Natural killer cell treated with Interleukin-12 subunit alpha and Interleukin-12 subunit beta and Interleukin-15 and Interleukin-18, amount 100 ng/mL, for 72 hours (primary cell): ENCODE results near the gene DNAJA2. TPM values are rescaled to one million over a fixed set of nuclear protein-coding genes. Genes with fewer than 3 reads are reported as not detected.
A peak's percentile ranks its signal among the peaks of the same experiment; 100 is the strongest.
"Not testable (repeated sequence)": the region's sequence is repeated elsewhere in the genome, so short reads cannot be mapped to it uniquely, and the experiment has no call there.

Source experiments
- ATAC-seq, 2 donors: fragments of 150-1000 bp; cut with Tn5 transposase in 1 of 2; sonication (Bioruptor Pico), chemical (Tn5 transposase) in 1 of 2; 2 replicates each; pipeline ENCODE4 v1.10.0; 2021
- DNase-seq: peaks from one replicate; pipeline ENCODE4 v3.0.0; 2022; ENCODE audit warnings: low spot score
- H3K27ac Mint-ChIP-seq, 2 donors: 1 replicate in 1 of 2; 2 replicates in 1 of 2; pipeline ENCODE4 v1.8.0; 2022; ENCODE audit warnings: mixed read lengths in 2 of 2, mild to moderate bottlenecking in 1 of 2, moderate library complexity in 1 of 2
- H3K27me3 Mint-ChIP-seq, 2 donors: 1 replicate in 1 of 2; 2 replicates in 1 of 2; pipeline ENCODE4 v1.8.0; 2022; ENCODE audit warnings: mixed read lengths in 2 of 2
- H3K36me3 Mint-ChIP-seq: one replicate; pipeline ENCODE4 v1.8.0; 2022; ENCODE audit warnings: mixed read lengths
- H3K4me1 Mint-ChIP-seq, 2 donors: 1 replicate in 1 of 2; 2 replicates in 1 of 2; pipeline ENCODE4 v1.8.0; 2022; ENCODE audit warnings: low read depth in 2 of 2, mixed read lengths in 2 of 2, mild to moderate bottlenecking in 1 of 2
- H3K4me3 Mint-ChIP-seq: one replicate; pipeline ENCODE4 v1.8.0; 2022; ENCODE audit warnings: mixed read lengths
- H3K9me3 Mint-ChIP-seq: 2 replicates; pipeline ENCODE4 v1.8.0; 2022; ENCODE audit warnings: mixed read lengths
- total RNA-seq, 2 donors: library from RNA; stranded (reverse); gene quantifications; one replicate each; pipeline ENCODE4 v1.2.3, GENCODE V29; 2022

DNAJA2 gene
- total RNA-seq, 2 donors from 2014 or later = 54.0 to 58.4 TPM

- peaks cover 31% of the 10 kb centered on the region for H3K36me3 Mint-ChIP-seq
- H3K27me3 Mint-ChIP-seq = no peaks in the 10 kb centered on the region
- peak overlapping the region in 1 of 2 donors; percentile 66 for H3K27ac Mint-ChIP-seq
- peaks cover 28 to 29% of the 10 kb centered on the region in 2 donors for H3K4me1 Mint-ChIP-seq
- H3K9me3 Mint-ChIP-seq = no peaks in the 10 kb centered on the region
- ATAC-seq (no peak), DNase-seq (no peak)
- H3K4me3 Mint-ChIP-seq = no peak overlapping the region
These were observed 5.4 kb downstream of the DNAJA2 start for GRCh38 chr16:46968063-46968435.

GRCh38 chr16:46962629-46963028 is 10.8 kb downstream of the DNAJA2 start:
- Mint-ChIP-seq H3K27ac (peak overlapping the region; percentile 49 to 70), H3K4me1 (peaks cover 28 to 32% of the 10 kb centered on the region in 2 donors), H3K4me3 (peak overlapping the region; percentile 15), H3K9me3 (no peaks in the 10 kb centered on the region), H3K27me3 (no peaks in the 10 kb centered on the region), H3K36me3 (peaks cover 44% of the 10 kb centered on the region)
- DNase-seq (no peak), ATAC-seq (no peak)

- no peak for DNase-seq
- H3K27ac Mint-ChIP-seq = peak overlapping the region; percentile 49 to 70
- H3K9me3 Mint-ChIP-seq = no peaks in the 10 kb centered on the region
- peaks cover 43% of the 10 kb centered on the region for H3K36me3 Mint-ChIP-seq
- peak overlapping the region; percentile 15 for H3K4me3 Mint-ChIP-seq
- H3K27me3 Mint-ChIP-seq = no peaks in the 10 kb centered on the region
- ATAC-seq = peak in 1 of 2 donors; percentile 93
- H3K4me1 Mint-ChIP-seq = peaks cover 24 to 26% of the 10 kb centered on the region in 2 donors
These were observed 11.8 kb downstream of the DNAJA2 start for GRCh38 chr16:46961373-46962353.

GRCh38 chr16:46954562-46954961 is 18.9 kb downstream of the DNAJA2 start:
- Mint-ChIP-seq H3K4me3 (no peak overlapping the region), H3K36me3 (peaks cover 22% of the 10 kb centered on the region), H3K27me3 (no peaks in the 10 kb centered on the region), H3K4me1 (peaks cover 2 to 6% of the 10 kb centered on the region in 2 donors), H3K27ac (no peak overlapping the region), H3K9me3 (no peaks in the 10 kb centered on the region)
- DNase-seq = no peak
- ATAC-seq = no peak

GRCh38 chr16:46950009-46950408 is 23.5 kb downstream of the DNAJA2 start:
- H3K36me3 Mint-ChIP-seq = peaks cover 5% of the 10 kb centered on the region
- DNase-seq = no peak
- no peak for ATAC-seq
- peak overlapping the region in 1 of 2 donors; percentile 64 for H3K27ac Mint-ChIP-seq
- no peaks in the 10 kb centered on the region for H3K27me3 Mint-ChIP-seq
- H3K4me3 Mint-ChIP-seq = no peak overlapping the region
- H3K4me1 Mint-ChIP-seq = peaks cover 0 to 17% of the 10 kb centered on the region in 2 donors
- H3K9me3 Mint-ChIP-seq = no peaks in the 10 kb centered on the region

GRCh38 chr16:46949241-46949892 is 24.1 kb downstream of the DNAJA2 start:
- Mint-ChIP-seq H3K4me1 (peaks cover 0 to 17% of the 10 kb centered on the region in 2 donors), H3K27me3 (no peaks in the 10 kb centered on the region), H3K36me3 (no peaks in the 10 kb centered on the region), H3K27ac (peak overlapping the region in 1 of 2 donors; percentile 64), H3K9me3 (no peaks in the 10 kb centered on the region), H3K4me3 (peak overlapping the region; percentile 18)
- ATAC-seq (peak in 1 of 2 donors; percentile 92), DNase-seq (no peak)

- H3K27ac Mint-ChIP-seq = peak overlapping the region in 1 of 2 donors; percentile 64
- ATAC-seq = peak in 1 of 2 donors; percentile 28
These were observed 24.8 kb downstream of the DNAJA2 start for GRCh38 chr16:46948548-46949166.

GRCh38 chr16:46947900-46948547 is 25.4 kb downstream of the DNAJA2 start:
- ATAC-seq (peak in 1 of 2 donors; percentile 39), DNase-seq (no peak)
- Mint-ChIP-seq H3K4me1 (peaks cover 0 to 22% of the 10 kb centered on the region in 2 donors), H3K36me3 (no peaks in the 10 kb centered on the region), H3K9me3 (no peaks in the 10 kb centered on the region), H3K27me3 (no peaks in the 10 kb centered on the region), H3K27ac (peak overlapping the region in 1 of 2 donors; percentile 64), H3K4me3 (no peak overlapping the region)

More at GRCh38 chr16:46948548-46949166, 24.8 kb downstream of the DNAJA2 start:
- no peaks in the 10 kb centered on the region for H3K36me3 Mint-ChIP-seq
- H3K4me1 Mint-ChIP-seq = peaks cover 0 to 17% of the 10 kb centered on the region in 2 donors
- no peak for DNase-seq
- no peaks in the 10 kb centered on the region for H3K9me3 Mint-ChIP-seq
- H3K27me3 Mint-ChIP-seq = no peaks in the 10 kb centered on the region
- no peak overlapping the region for H3K4me3 Mint-ChIP-seq

- not testable (repeated sequence) for H3K27ac Mint-ChIP-seq, H3K9me3 Mint-ChIP-seq, ATAC-seq, H3K4me3 Mint-ChIP-seq, DNase-seq, H3K27me3 Mint-ChIP-seq, H3K36me3 Mint-ChIP-seq
- peaks cover 3 to 30% of the 10 kb centered on the region in 2 donors for H3K4me1 Mint-ChIP-seq
These were observed 28.8 kb downstream of the DNAJA2 start for GRCh38 chr16:46944713-46945112.

- no peak for DNase-seq
- H3K4me3 Mint-ChIP-seq = no peak overlapping the region
- H3K27me3 Mint-ChIP-seq = no peaks in the 10 kb centered on the region
- no peak for ATAC-seq
- no peaks in the 10 kb centered on the region for H3K36me3 Mint-ChIP-seq
- no peaks in the 10 kb centered on the region for H3K9me3 Mint-ChIP-seq
- H3K27ac Mint-ChIP-seq = no peak overlapping the region
- peaks cover 2 to 3% of the 10 kb centered on the region in 2 donors for H3K4me1 Mint-ChIP-seq
These were observed 35.9 kb downstream of the DNAJA2 start for GRCh38 chr16:46937536-46937935.

GRCh38 chr16:46932802-46933201 is 40.7 kb downstream of the DNAJA2 start:
- Mint-ChIP-seq H3K36me3 (no peaks in the 10 kb centered on the region), H3K9me3 (no peaks in the 10 kb centered on the region), H3K4me1 (no peaks in the 10 kb centered on the region), H3K27me3 (no peaks in the 10 kb centered on the region), H3K27ac (no peak overlapping the region), H3K4me3 (no peak overlapping the region)
- ATAC-seq (no peak), DNase-seq (no peak)

- ATAC-seq (no peak), DNase-seq (no peak)
- no peaks in the 10 kb centered on the region for H3K4me1 Mint-ChIP-seq
- no peak overlapping the region for H3K27ac Mint-ChIP-seq
- H3K9me3 Mint-ChIP-seq = no peaks in the 10 kb centered on the region
- no peaks in the 10 kb centered on the region for H3K36me3 Mint-ChIP-seq
- H3K27me3 Mint-ChIP-seq = no peaks in the 10 kb centered on the region
- no peak overlapping the region for H3K4me3 Mint-ChIP-seq
These were observed 42.6 kb downstream of the DNAJA2 start for GRCh38 chr16:46930861-46931260.
